MCF 10A (cell line): ENCODE measurements around the gene CUL3. TPM values are rescaled to one million over a fixed set of nuclear protein-coding genes. Genes with fewer than 3 reads are reported as not detected.

Source experiments
- BruUV-seq: library from RNA; stranded (reverse); fragments of 400-500 nt; replicated peaks from 2 replicates; lab custom pipeline; 2021; lab: Mats Ljungman, UMichigan
- CTCF ChIA-PET: fragments of 300-600 bp; sonication (Branson Sonifier 250); formaldehyde crosslinking; extraction: SDS; loops from one replicate; lab custom pipeline; 2021; ENCODE audit warnings: antibody characterized with exemption, inconsistent platforms; lab: Yijun Ruan, JAX
- POLR2A ChIA-PET: fragments of 300-600, 350-650 bp; sonication (Branson Sonifier 250); formaldehyde crosslinking; extraction: SDS; loops from one replicate; lab custom pipeline; 2020; ENCODE audit warnings: antibody characterized with exemption, inconsistent platforms; lab: Yijun Ruan, JAX
- DNase-seq: peaks from one replicate; pipeline ENCODE4 v3.0.0-alpha.2; 2018; ENCODE audit not compliant: unreplicated experiment
- H3K27ac Mint-ChIP-seq: one replicate; pipeline ENCODE4 v1.8.0; 2022; ENCODE audit warnings: mild to moderate bottlenecking, low read depth, mixed read lengths; ENCODE audit not compliant: unreplicated experiment
- H3K27me3 Mint-ChIP-seq: one replicate; pipeline ENCODE4 v1.8.0; 2022; ENCODE audit warnings: mixed read lengths; ENCODE audit not compliant: insufficient read depth, unreplicated experiment
- H3K36me3 Mint-ChIP-seq: one replicate; pipeline ENCODE4 v1.8.0; 2022; ENCODE audit warnings: mild to moderate bottlenecking, moderate library complexity, mixed read lengths; ENCODE audit not compliant: insufficient read depth, unreplicated experiment
- H3K4me1 Mint-ChIP-seq: one replicate; pipeline ENCODE4 v1.8.0; 2022; ENCODE audit warnings: mixed read lengths; ENCODE audit not compliant: insufficient read depth, unreplicated experiment
- H3K4me3 Mint-ChIP-seq: one replicate; pipeline ENCODE4 v1.8.0; 2022; ENCODE audit warnings: mild to moderate bottlenecking, moderate library complexity, mixed read lengths; ENCODE audit not compliant: unreplicated experiment
- H3K9me3 Mint-ChIP-seq: one replicate; pipeline ENCODE4 v1.8.0; 2022; ENCODE audit warnings: mixed read lengths; ENCODE audit not compliant: unreplicated experiment
- CTCF ChIP-seq: fragments of 200-600 bp; IDR thresholded peaks from one replicate; pipeline ENCODE4 v1.8.0; 2022; ENCODE audit warnings: antibody characterized with exemption, mild to moderate bottlenecking; ENCODE audit not compliant: unreplicated experiment
- intact Hi-C: fragments of 100-400 bp; cut with micrococcal nuclease; formaldehyde crosslinking; loops from 2 replicates; pipeline ENCODE4 v1.14.1; 2022
- total RNA-seq: library from RNA; stranded (reverse); gene quantifications from 2 replicates; pipeline ENCODE4 v1.2.3, GENCODE V29; 2022

CUL3 gene
- total RNA-seq, 1 experiment from 2014 or later, result 65.5 TPM

DNA sequence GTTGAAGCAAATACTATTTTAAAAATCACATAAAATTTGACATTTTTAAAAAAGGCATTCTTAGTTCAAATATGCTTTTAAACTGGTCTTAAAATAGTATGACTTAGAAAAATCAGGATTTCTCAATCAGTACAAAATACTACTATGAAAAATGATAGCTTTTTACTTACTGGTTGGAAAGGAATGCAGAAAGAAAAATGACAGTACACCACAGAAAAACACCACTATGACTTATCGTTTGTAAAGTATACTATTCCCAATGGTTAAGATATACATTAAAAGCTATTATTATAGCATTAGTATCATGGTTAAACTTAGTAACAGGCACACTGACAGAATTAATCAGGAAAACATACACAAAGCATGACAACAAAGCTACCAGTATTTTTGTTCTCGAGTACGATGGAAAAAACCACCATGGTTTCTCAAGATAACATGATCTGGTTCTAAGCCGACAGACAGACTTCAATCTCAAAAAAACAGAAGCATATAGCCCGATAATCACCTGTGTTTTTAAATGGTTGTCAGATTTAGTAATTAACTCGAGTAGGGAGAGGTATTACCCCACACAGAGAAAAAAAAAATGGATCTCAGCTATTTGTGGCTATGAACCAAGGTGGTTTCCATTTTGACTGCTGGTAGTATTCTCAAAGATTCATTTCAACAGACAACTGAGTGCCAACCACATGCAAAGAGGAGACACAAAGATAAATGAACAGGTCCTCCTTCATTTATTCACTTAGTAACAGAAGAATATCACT, 39.1 kb downstream of the CUL3 start:
- ChIA-PET POLR2A (interaction anchor here (0.6 to 1.7 kb wide), 5 partner anchors 12 to 644 kb away, joined by 3 to 8 read pairs (median 4); no protein-coding TSS in a partner anchor), CTCF (interaction anchor here (0.6 kb wide), 1 partner anchor 344 kb away, joined by 3 read pairs; no protein-coding TSS in a partner anchor)
- Mint-ChIP-seq H3K4me3 (no peak overlapping the region), H3K27me3 (no peaks in the 10 kb centered on the region), H3K36me3 (peaks cover 32% of the 10 kb centered on the region), H3K27ac (no peak overlapping the region), H3K4me1 (peaks cover 13% of the 10 kb centered on the region), H3K9me3 (peaks cover 5% of the 10 kb centered on the region)
- no peak for DNase-seq
- BruUV-seq, result no TSS peak
- intact Hi-C loops, result no loop called here
- TF ChIP-seq CTCF, result no peak

DNA sequence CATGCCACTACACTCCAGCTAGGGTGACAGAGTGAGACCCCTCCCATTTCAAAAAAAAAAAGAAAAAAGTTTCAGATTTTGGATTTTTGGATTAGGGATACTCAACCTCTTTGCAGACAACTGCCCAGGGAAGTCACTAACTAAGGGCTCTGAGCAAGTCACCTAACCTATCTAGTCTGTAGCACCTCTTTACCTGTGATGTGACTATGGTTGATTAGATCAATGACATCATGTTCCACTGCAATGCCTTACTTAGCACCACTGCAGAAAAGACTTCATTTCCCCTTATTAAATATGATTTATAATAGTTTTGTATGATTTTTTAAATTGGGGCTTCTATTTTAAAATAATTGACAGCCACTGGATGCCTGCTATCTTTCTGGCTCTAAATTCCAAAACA, 41.2 kb downstream of the CUL3 start:
- DNase-seq, result no peak
- H3K27me3 Mint-ChIP-seq, result no peaks in the 10 kb centered on the region
- no peak overlapping the region for H3K4me3 Mint-ChIP-seq
- intact Hi-C loops, result no loop called here
- peaks cover 5% of the 10 kb centered on the region for H3K9me3 Mint-ChIP-seq
- ChIA-PET POLR2A (interaction anchor here (1.5 to 2.6 kb wide), 2 partner anchors 10 to 40 kb away, joined by 9 read pairs; no protein-coding TSS in a partner anchor), CTCF (no interaction called here)
- no TSS peak for BruUV-seq
- peaks cover 13% of the 10 kb centered on the region for H3K4me1 Mint-ChIP-seq
- peaks cover 51% of the 10 kb centered on the region for H3K36me3 Mint-ChIP-seq
- H3K27ac Mint-ChIP-seq, result no peak overlapping the region
- TF ChIP-seq CTCF, result no peak

- H3K4me3 Mint-ChIP-seq, result no peak overlapping the region
- H3K9me3 Mint-ChIP-seq, result no peaks in the 10 kb centered on the region
- ChIA-PET CTCF (interaction anchor here (1.1 kb wide), 1 partner anchor 112 kb away, joined by 4 read pairs; no protein-coding TSS in a partner anchor), POLR2A (interaction anchor here (0.9 kb wide), 2 partner anchors 10 to 15 kb away, joined by 3 to 5 read pairs; no protein-coding TSS in a partner anchor)
- BruUV-seq, result no TSS peak
- no peak for DNase-seq
- peaks cover 49% of the 10 kb centered on the region for H3K36me3 Mint-ChIP-seq
- TF ChIP-seq CTCF, result no peak
- H3K4me1 Mint-ChIP-seq, result peaks cover 16% of the 10 kb centered on the region
- no peaks in the 10 kb centered on the region for H3K27me3 Mint-ChIP-seq
- intact Hi-C loops, result no loop called here
- H3K27ac Mint-ChIP-seq, result no peak overlapping the region
Observed at GRCh38 chr2:224538561-224539138, 46.5 kb downstream of the CUL3 start.

DNA sequence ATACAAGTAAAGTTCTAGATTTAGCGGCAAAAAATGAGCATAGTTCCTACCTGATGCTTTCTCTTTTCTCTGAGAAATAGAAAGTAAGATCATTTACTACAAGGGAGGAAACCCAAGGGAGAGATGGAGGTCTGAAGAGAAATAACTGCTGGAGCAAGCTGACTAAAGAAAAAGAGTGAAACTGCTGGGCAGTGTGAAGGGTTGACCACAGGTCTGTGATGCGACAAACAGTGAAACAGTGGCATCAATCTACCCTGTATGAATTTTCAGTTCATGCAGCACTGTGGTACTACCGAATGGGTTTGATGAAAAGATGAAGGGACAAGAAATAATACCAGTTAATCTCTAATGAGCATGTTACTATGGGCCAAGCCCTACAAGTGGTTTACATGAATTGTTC, 52.2 kb downstream of the CUL3 start:
- Mint-ChIP-seq H3K4me1 (peaks cover 28% of the 10 kb centered on the region), H3K27ac (peak overlapping the region; percentile 11), H3K27me3 (no peaks in the 10 kb centered on the region), H3K36me3 (peaks cover 35% of the 10 kb centered on the region), H3K4me3 (no peak overlapping the region), H3K9me3 (no peaks in the 10 kb centered on the region)
- ChIA-PET POLR2A (interaction anchor here (0.6 to 1.5 kb wide), 3 partner anchors 8 to 19 kb away, joined by 4 to 5 read pairs (median 4); no protein-coding TSS in a partner anchor), CTCF (no interaction called here)
- no peak for DNase-seq
- intact Hi-C loops, result no loop called here
- no peak for TF ChIP-seq CTCF
- no TSS peak for BruUV-seq
